HEK293 (cell line): ENCODE data around the gene NUFIP1.

Source experiments
- KLF7 ChIP-seq: fragments of 450-650 bp; formaldehyde crosslinking; IDR thresholded peaks from 2 replicates; pipeline ENCODE4 v1.5.1; 2016; ENCODE audit warnings: missing biosample characterization, missing genetic modification characterization, borderline replicate concordance
- YY1 ChIP-seq: fragments of 450-650 bp; formaldehyde crosslinking; IDR thresholded peaks from 2 replicates; pipeline ENCODE4 v1.5.1; 2018; ENCODE audit warnings: missing biosample characterization, missing genetic modification characterization
- ZBTB1 ChIP-seq: fragments of 450-650 bp; formaldehyde crosslinking; IDR thresholded peaks from 2 replicates; pipeline ENCODE4 v1.5.1; 2016; ENCODE audit warnings: missing biosample characterization, missing genetic modification characterization
- ZNF670 ChIP-seq: fragments of 450-650 bp; formaldehyde crosslinking; IDR thresholded peaks from 2 replicates; pipeline ENCODE4 v1.5.1; 2016; ENCODE audit warnings: missing biosample characterization, missing genetic modification characterization, low read depth
- ZNF768 ChIP-seq: fragments of 450-650 bp; formaldehyde crosslinking; IDR thresholded peaks from 2 replicates; pipeline ENCODE4 v1.5.1; 2018; ENCODE audit warnings: missing biosample characterization, mild to moderate bottlenecking, missing genetic modification characterization
- TF ChIP-seq, protein P1 (sequence below): fragments of 450-650 bp; formaldehyde crosslinking; IDR thresholded peaks from 2 replicates; pipeline ENCODE4 v1.5.1; 2016; ENCODE audit warnings: missing biosample characterization, missing genetic modification characterization
- TF ChIP-seq, protein P2 (sequence below): fragments of 450-650 bp; IDR thresholded peaks from 2 replicates; pipeline ENCODE4 v1.5.1; 2018; ENCODE audit warnings: missing biosample characterization, mild to moderate bottlenecking, missing genetic modification characterization
- TF ChIP-seq, protein P3 (sequence below): sonication (generic); formaldehyde crosslinking; IDR thresholded peaks from 2 replicates; pipeline ENCODE4 v1.8.1; 2022; ENCODE audit warnings: mild to moderate bottlenecking, moderate library complexity, missing genetic modification reagents

DNA sequence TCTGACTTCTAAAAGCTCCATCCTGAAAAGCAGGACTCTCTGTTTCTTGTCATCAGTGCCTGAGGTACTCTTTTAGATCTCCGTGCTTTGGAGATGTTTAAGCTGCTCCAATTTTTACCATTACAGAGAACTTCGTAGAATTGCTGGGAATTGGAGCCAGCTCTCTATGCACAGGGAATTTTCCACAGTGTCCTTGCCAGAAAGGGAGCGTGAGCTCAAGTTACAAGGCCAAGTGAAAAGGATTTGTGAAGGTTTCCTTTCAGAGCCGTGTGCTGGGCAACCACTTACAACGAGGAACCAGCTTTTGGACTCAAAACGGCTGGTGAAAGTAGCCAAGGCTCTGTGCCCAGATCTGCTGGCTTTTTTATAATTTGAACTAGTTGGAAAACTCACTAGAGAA lies 82.6 kb downstream of the NUFIP1 start:
- TF ChIP-seq, protein P1, sequence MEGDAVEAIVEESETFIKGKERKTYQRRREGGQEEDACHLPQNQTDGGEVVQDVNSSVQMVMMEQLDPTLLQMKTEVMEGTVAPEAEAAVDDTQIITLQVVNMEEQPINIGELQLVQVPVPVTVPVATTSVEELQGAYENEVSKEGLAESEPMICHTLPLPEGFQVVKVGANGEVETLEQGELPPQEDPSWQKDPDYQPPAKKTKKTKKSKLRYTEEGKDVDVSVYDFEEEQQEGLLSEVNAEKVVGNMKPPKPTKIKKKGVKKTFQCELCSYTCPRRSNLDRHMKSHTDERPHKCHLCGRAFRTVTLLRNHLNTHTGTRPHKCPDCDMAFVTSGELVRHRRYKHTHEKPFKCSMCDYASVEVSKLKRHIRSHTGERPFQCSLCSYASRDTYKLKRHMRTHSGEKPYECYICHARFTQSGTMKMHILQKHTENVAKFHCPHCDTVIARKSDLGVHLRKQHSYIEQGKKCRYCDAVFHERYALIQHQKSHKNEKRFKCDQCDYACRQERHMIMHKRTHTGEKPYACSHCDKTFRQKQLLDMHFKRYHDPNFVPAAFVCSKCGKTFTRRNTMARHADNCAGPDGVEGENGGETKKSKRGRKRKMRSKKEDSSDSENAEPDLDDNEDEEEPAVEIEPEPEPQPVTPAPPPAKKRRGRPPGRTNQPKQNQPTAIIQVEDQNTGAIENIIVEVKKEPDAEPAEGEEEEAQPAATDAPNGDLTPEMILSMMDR (tag by site-specific recombination), result no peak
- TF ChIP-seq, protein P2, sequence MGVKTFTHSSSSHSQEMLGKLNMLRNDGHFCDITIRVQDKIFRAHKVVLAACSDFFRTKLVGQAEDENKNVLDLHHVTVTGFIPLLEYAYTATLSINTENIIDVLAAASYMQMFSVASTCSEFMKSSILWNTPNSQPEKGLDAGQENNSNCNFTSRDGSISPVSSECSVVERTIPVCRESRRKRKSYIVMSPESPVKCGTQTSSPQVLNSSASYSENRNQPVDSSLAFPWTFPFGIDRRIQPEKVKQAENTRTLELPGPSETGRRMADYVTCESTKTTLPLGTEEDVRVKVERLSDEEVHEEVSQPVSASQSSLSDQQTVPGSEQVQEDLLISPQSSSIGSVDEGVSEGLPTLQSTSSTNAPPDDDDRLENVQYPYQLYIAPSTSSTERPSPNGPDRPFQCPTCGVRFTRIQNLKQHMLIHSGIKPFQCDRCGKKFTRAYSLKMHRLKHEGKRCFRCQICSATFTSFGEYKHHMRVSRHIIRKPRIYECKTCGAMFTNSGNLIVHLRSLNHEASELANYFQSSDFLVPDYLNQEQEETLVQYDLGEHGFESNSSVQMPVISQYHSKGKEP (tag by site-specific recombination), result no peak
- no peak for TF ChIP-seq ZNF670 (tag by site-specific recombination)
- no peak for TF ChIP-seq ZBTB1 (tag by site-specific recombination)
- TF ChIP-seq, protein P3, sequence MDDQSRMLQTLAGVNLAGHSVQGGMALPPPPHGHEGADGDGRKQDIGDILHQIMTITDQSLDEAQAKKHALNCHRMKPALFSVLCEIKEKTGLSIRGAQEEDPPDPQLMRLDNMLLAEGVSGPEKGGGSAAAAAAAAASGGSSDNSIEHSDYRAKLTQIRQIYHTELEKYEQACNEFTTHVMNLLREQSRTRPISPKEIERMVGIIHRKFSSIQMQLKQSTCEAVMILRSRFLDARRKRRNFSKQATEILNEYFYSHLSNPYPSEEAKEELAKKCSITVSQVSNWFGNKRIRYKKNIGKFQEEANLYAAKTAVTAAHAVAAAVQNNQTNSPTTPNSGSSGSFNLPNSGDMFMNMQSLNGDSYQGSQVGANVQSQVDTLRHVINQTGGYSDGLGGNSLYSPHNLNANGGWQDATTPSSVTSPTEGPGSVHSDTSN, result no peak
- no peak for TF ChIP-seq KLF7 (tag by site-specific recombination)
- no peak for TF ChIP-seq ZNF768 (tag by site-specific recombination)
- no peak for TF ChIP-seq YY1
